ENCODE measurements around the gene CNNM2. TPM values are rescaled to one million over a fixed set of nuclear protein-coding genes. Genes with fewer than 3 reads are reported as not detected.

Gene CNNM2
- total RNA-seq, 1 experiment from 2014 or later: 23.1 TPM

- no peak for TF ChIP-seq SIN3A (IDR thresholded peaks at IDR 0.05; ENCODE audit: low read depth)
- TF ChIP-seq EZH2 (IDR thresholded peaks at IDR 0.05): no peak
- no peak for TF ChIP-seq YY1 (IDR thresholded peaks at IDR 0.05; ENCODE audit: extremely low read depth, insufficient replicate concordance, low read depth, low read length)
- no peak for TF ChIP-seq FOSL1 (IDR thresholded peaks at IDR 0.05; ENCODE audit: low read depth)
- no peak for TF ChIP-seq POLR2AphosphoS5 (IDR thresholded peaks at IDR 0.05; ENCODE audit: low read depth, low read length)
Observed at GRCh38 chr10:103079100-103079499, 161.0 kb downstream of the CNNM2 start (continued).

- ATAC-seq: no peak
- CTCF ChIA-PET: interaction anchor here (1.6 kb wide), 1 partner anchor 164 kb away, joined by 8 read pairs; no protein-coding TSS in a partner anchor
- peaks cover 0 to 1% of the 10 kb centered on the region in 2 experiments; a peak in 2 of 4 replicates for H3K36me3 ChIP-seq (ENCODE audit: control insufficient read depth in 1 of 2, insufficient read depth in 2 of 2, low read length in 2 of 2)
Observed at GRCh38 chr10:103079946-103080345, 161.9 kb downstream of the CNNM2 start.

More at GRCh38 chr10:103079946-103080345, 161.9 kb downstream of the CNNM2 start:
- no peaks in the 10 kb centered on the region for H3K9me2 ChIP-seq (ENCODE audit: insufficient read depth)
- ChIA-PET RAD21 (ENCODE audit: low non-redundant PET in 1 of 2, low total read pairs in 2 of 2, uncharacterized antibody in 2 of 2, unreplicated experiment in 2 of 2) (no interaction called here), POLR2A (no interaction called here)
- H3K4me1 ChIP-seq (ENCODE audit: control insufficient read depth in 1 of 2, insufficient read depth in 2 of 2, low read length in 2 of 2): peaks cover 0 to 5% of the 10 kb centered on the region in 2 experiments; a peak in 1 of 4 replicates
- no peaks in the 10 kb centered on the region for H3K79me2 ChIP-seq (ENCODE audit: insufficient read depth, low read length)
- no peaks in the 10 kb centered on the region for H3K27me3 ChIP-seq (ENCODE audit: insufficient read depth, low read length)
- intact Hi-C loops (cut with micrococcal nuclease): loop anchor here (5.0 kb wide), 1 partner anchor 162 kb away; no protein-coding TSS in a partner anchor
- H3K9me3 ChIP-seq (ENCODE audit: control insufficient read depth in 1 of 2, insufficient read depth in 1 of 2, low read depth in 1 of 2, low read length in 2 of 2): no peaks in the 10 kb centered on the region
- H3K4me3 ChIP-seq (replicated peaks in 1 of 2; ENCODE audit: low read depth in 1 of 2, low read length in 2 of 2): no peak overlapping the region
- no peak for DNase-seq (ENCODE audit: low read depth, low spot score)
- H4K20me1 ChIP-seq (ENCODE audit: insufficient read depth): no peaks in the 10 kb centered on the region
- no peak overlapping the region for H3K9ac ChIP-seq (ENCODE audit: low read length)
- no peak overlapping the region for H3K27ac ChIP-seq (ENCODE audit: low read depth, low read length)
- no peak overlapping the region for H3K4me2 ChIP-seq (ENCODE audit: low read length)
- TF ChIP-seq POLR2AphosphoS5 (IDR thresholded peaks at IDR 0.05; ENCODE audit: low read depth, low read length): no peak
- no peak for TF ChIP-seq SIN3A (IDR thresholded peaks at IDR 0.05; ENCODE audit: low read depth)
- TF ChIP-seq ELF1 (IDR thresholded peaks at IDR 0.05; ENCODE audit: borderline replicate concordance, low read depth): no peak
- TF ChIP-seq SP1 (IDR thresholded peaks at IDR 0.05; ENCODE audit: low read depth): no peak
- no peak for TF ChIP-seq CBX3 (IDR thresholded peaks at IDR 0.05; ENCODE audit: low read depth)
- no peak for TF ChIP-seq EZH2phosphoT487 (IDR thresholded peaks at IDR 0.05; ENCODE audit: borderline replicate concordance)
- TF ChIP-seq FOSL1 (IDR thresholded peaks at IDR 0.05; ENCODE audit: low read depth): no peak
- no peak for TF ChIP-seq EGR1 (IDR thresholded peaks at IDR 0.05; ENCODE audit: low read depth)
- no peak for TF ChIP-seq SRF (IDR thresholded peaks at IDR 0.05; ENCODE audit: low read depth)
- no peak for TF ChIP-seq ATF3 (IDR thresholded peaks at IDR 0.05)
- TF ChIP-seq EZH2 (IDR thresholded peaks at IDR 0.05): no peak
- TF ChIP-seq, protein P1, sequence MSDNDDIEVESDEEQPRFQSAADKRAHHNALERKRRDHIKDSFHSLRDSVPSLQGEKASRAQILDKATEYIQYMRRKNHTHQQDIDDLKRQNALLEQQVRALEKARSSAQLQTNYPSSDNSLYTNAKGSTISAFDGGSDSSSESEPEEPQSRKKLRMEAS (IDR thresholded peaks at IDR 0.05): no peak
- no peak for TF ChIP-seq CEBPB (IDR thresholded peaks at IDR 0.05; ENCODE audit: low read depth)
- no peak overlapping the region for H2AFZ ChIP-seq (ENCODE audit: low read depth, low read length, poor library complexity, severe bottlenecking)
- BruUV-seq (replicated peaks): no TSS peak
